Melanocyte of skin (primary cell): ENCODE results near the gene PLK2. TPM values are rescaled to one million over a fixed set of nuclear protein-coding genes. Genes with fewer than 3 reads are reported as not detected.

Experiments used
- total RNA-seq, 2 donors: library from RNA; depleted of rRNA; stranded (reverse); fragments of >200 nt; gene quantifications; 2 replicates each; pipeline ENCODE4 v1.2.3, GENCODE V29; 2012

The PLK2 gene
- 100 to 1,000 TPM; 105 to 187 TPM for total RNA-seq

GRCh38 chr5:58460002-58460731 lies at the start of gene PLK2:
Gene PLK2, minus strand, starts transcription at chr5:58460086. Its CDS starts 127 bp downstream, at chr5:58459959.

GRCh38 chr5:58491216-58491892 lies 31.5 kb upstream of the PLK2 start, which contains the start of gene GAPT:
Gene GAPT, plus strand, starts transcription at chr5:58491435. Its CDS starts 3,102 bp downstream, at chr5:58494537.

Other genes with a start within 250 kb of the PLK2 start
- gene GAPT, start 31.3 kb upstream of the PLK2 start, total RNA-seq: not detected
- gene RAB3C, start 123.0 kb upstream of the PLK2 start, total RNA-seq: under 1 TPM in 1 of 2 donors, not detected in 1; under 0.01 TPM